Stimulated activated CD8-positive, alpha-beta memory T cell treated with anti-CD3 and anti-CD28 coated beads, Interleukin-4, amount 100 ng/mL, for 4 hours (primary cell): ENCODE data around the gene LSM2.
A peak's percentile ranks its signal among the peaks of the same experiment; 100 is the strongest.
"Not testable (repeated sequence)": the region's sequence is repeated elsewhere in the genome, so short reads cannot be mapped to it uniquely, and the experiment has no call there.

Experiments
- DNase-seq, 2 donors: peaks; one replicate each; pipeline ENCODE4 v3.0.0-alpha.2; 2020; ENCODE audit warnings: low read depth in 2 of 2, low spot score in 1 of 2

Gene LSM2

GRCh38 chr6:31799781-31800180 lies 7.0 kb downstream of the LSM2 start:
- no peak for DNase-seq

- DNase-seq: no peak
Observed at GRCh38 chr6:31797588-31797987, 9.2 kb downstream of the LSM2 start.

- DNase-seq: no peak
Observed at GRCh38 chr6:31796993-31797385, 9.8 kb downstream of the LSM2 start.

GRCh38 chr6:31795616-31796298 lies 11.0 kb downstream of the LSM2 start, which contains the start of gene VARS1:
VARS1 (minus strand) TSS chr6:31795752; CDS start chr6:31795217, 535 bp downstream.
- peak; percentile 51 to 69 for DNase-seq

- no peak for DNase-seq
Observed at GRCh38 chr6:31794866-31795615, 11.7 kb downstream of the LSM2 start.

- no peak for DNase-seq
Observed at GRCh38 chr6:31794294-31794865, 12.4 kb downstream of the LSM2 start.

- not testable (repeated sequence) for DNase-seq
Observed at GRCh38 chr6:31793927-31794245, 12.9 kb downstream of the LSM2 start.

- no peak for DNase-seq
Observed at GRCh38 chr6:31792761-31793171, 14.0 kb downstream of the LSM2 start.

GRCh38 chr6:31792090-31792374 lies 14.7 kb downstream of the LSM2 start:
- no peak for DNase-seq

GRCh38 chr6:31791324-31792089 lies 15.3 kb downstream of the LSM2 start:
- no peak for DNase-seq

- DNase-seq: no peak
Observed at GRCh38 chr6:31785475-31785874, 21.3 kb downstream of the LSM2 start.

- DNase-seq: no peak
Observed at GRCh38 chr6:31784098-31784925, 22.5 kb downstream of the LSM2 start.

- no peak for DNase-seq
Observed at GRCh38 chr6:31782126-31782855, 24.5 kb downstream of the LSM2 start.

GRCh38 chr6:31781244-31782125 lies 25.3 kb downstream of the LSM2 start:
- DNase-seq: no peak

- DNase-seq: no peak
Observed at GRCh38 chr6:31780507-31781243, 26.1 kb downstream of the LSM2 start.

GRCh38 chr6:31779908-31780307 lies 26.9 kb downstream of the LSM2 start:
- DNase-seq: no peak

- DNase-seq: no peak
Observed at GRCh38 chr6:31778999-31779885, 27.5 kb downstream of the LSM2 start.

GRCh38 chr6:31778193-31778592 lies 28.6 kb downstream of the LSM2 start:
- no peak for DNase-seq
